NOMO-1 treated with dmso at 0.1 percent for 144 hours (cell line): ENCODE data around the gene SESN3.
A peak's percentile ranks its signal among the peaks of the same experiment; 100 is the strongest.
"Not testable (repeated sequence)": the region's sequence is repeated elsewhere in the genome, so short reads cannot be mapped to it uniquely, and the experiment has no call there.

Source experiments
- DNase-seq: peaks from one replicate; lab custom pipeline; 2025; ENCODE audit not compliant: unreplicated experiment; lab: John Stamatoyannopoulos, UW

Gene SESN3

GRCh38 chr11:95152876-95153856 is 77.8 kb downstream of the SESN3 start:
- no peak for DNase-seq

- DNase-seq: peak; percentile 89
Measured at GRCh38 chr11:95150956-95151684, 79.9 kb downstream of the SESN3 start.

GRCh38 chr11:95149651-95150364 is 81.2 kb downstream of the SESN3 start:
- DNase-seq: no peak

GRCh38 chr11:95148938-95149337 is 82.1 kb downstream of the SESN3 start:
- DNase-seq: no peak

- no peak for DNase-seq
Measured at GRCh38 chr11:95148406-95148805, 82.6 kb downstream of the SESN3 start.

GRCh38 chr11:95147364-95147905 is 83.6 kb downstream of the SESN3 start:
- DNase-seq: no peak

- DNase-seq: no peak
Measured at GRCh38 chr11:95145430-95146060, 85.5 kb downstream of the SESN3 start.

GRCh38 chr11:95144313-95145235 is 86.4 kb downstream of the SESN3 start:
- DNase-seq: no peak

- DNase-seq: no peak
Measured at GRCh38 chr11:95143106-95143681, 87.8 kb downstream of the SESN3 start.

GRCh38 chr11:95142431-95142830 is 88.6 kb downstream of the SESN3 start:
- no peak for DNase-seq

- no peak for DNase-seq
Measured at GRCh38 chr11:95140397-95141033, 90.5 kb downstream of the SESN3 start.

- no peak for DNase-seq
Measured at GRCh38 chr11:95138448-95138847, 92.6 kb downstream of the SESN3 start.

GRCh38 chr11:95137299-95137698 is 93.7 kb downstream of the SESN3 start:
- no peak for DNase-seq

- DNase-seq: not testable (repeated sequence)
Measured at GRCh38 chr11:95136747-95137146, 94.3 kb downstream of the SESN3 start.

- no peak for DNase-seq
Measured at GRCh38 chr11:95135880-95136279, 95.1 kb downstream of the SESN3 start.

GRCh38 chr11:95135155-95135554 is 95.8 kb downstream of the SESN3 start:
- no peak for DNase-seq

GRCh38 chr11:95134491-95134890 is 96.5 kb downstream of the SESN3 start:
- no peak for DNase-seq

- DNase-seq: no peak
Measured at GRCh38 chr11:95132956-95133355, 98.0 kb downstream of the SESN3 start.

- DNase-seq: no peak
Measured at GRCh38 chr11:95128602-95129001, 102.4 kb downstream of the SESN3 start.
